ENCODE measurements around the gene TAF1C. TPM values are rescaled to one million over a fixed set of nuclear protein-coding genes. Genes with fewer than 3 reads are reported as not detected.

TAF1C gene
- 57.2 and 62.3 TPM in 2 replicates for total RNA-seq
- polyA plus RNA-seq, result 74.2 and 77.6 TPM in 2 replicates
- 18.6 and 28.5 TPM in 2 replicates for polyA plus RNA-seq (2011; cell fraction: cytosol; rRNA removed)
- 396 and 440 TPM in 2 replicates for polyA plus RNA-seq (2011; cell fraction: nucleus; rRNA removed)
- 48.3 and 61.5 TPM in 2 replicates for polyA plus RNA-seq (2012)
- polyA minus RNA-seq, result 42.9 and 60.9 TPM in 2 replicates
- 10.4 TPM for polyA minus RNA-seq (2011; cell fraction: cytosol; rRNA and poly(A)+ RNA removed)
- 81.4 and 105 TPM in 2 replicates for polyA minus RNA-seq (2011; cell fraction: nucleus; rRNA and poly(A)+ RNA removed)
- Bru-seq, nascent RNA, result percentile 63 among the genes with signal in this experiment
- BruChase-seq, experiment 1, labeled RNA remaining after a 6-hour chase, result percentile 81 among the genes with signal in this experiment
- BruChase-seq, experiment 2, labeled RNA remaining after a 2-hour chase, result percentile 83 among the genes with signal in this experiment
- long read RNA-seq, full-length matches to known transcripts, result 33 of 125 reads
- long read RNA-seq, partial matches to known transcripts, result 18 of 125 reads
- long read RNA-seq, other reads (novel, unspliced or antisense), result 74 of 125 reads

DNA sequence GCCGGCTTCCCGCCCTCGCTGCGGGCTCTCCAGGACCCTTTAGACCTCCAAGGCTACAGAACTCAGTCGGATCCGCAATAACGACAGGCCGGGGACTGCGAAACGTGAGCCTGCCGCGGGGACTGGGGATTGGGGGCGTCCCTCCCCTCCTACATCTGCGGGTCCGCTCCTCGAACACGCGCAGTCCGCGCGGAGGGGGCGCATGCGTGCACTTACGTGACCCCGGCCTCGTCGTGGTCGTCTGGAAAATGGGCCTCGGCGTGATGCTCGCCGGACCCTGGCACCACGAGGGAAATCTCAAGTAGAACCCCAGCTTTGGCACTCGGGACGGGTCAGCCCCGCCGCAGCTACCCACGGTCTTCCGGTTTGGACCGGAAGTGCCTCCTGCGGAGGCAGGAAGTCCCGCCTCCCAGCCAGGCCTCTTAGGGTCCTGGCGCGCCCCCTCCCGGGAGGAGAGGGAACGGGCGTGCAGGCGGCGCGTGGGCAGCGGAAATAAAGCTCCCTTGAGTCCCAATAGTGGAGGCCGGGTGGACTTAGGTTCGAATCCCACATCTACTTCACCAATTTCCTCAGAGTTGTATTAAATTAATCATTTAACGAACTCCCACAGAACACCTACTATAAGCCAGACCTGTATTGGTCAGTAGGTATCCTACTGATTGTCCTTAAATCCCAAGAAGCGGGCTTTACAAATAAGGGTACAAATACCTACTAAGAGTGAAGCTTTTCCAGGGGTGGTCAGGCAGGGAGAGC lies at the start of gene TAF1C:
TAF1C (minus strand) TSS at position 373 of the 753 bp plus-strand sequence. CDS start 2,069 bp downstream, outside the sequence.
- peaks cover 3 to 16% of the 10 kb centered on the region in 2 experiments for H3K36me3 ChIP-seq (ENCODE audit: control insufficient read depth in 2 of 2, extremely low read depth in 1 of 2, insufficient read depth in 2 of 2, low read length in 2 of 2)
- TSS peak; percentile 47 for BruUV-seq (replicated peaks)
- peak within 1 kb of the TSS; percentile 100 for H2AFZ ChIP-seq (ENCODE audit: low read depth, low read length)
- H3K9ac ChIP-seq (replicated peaks; ENCODE audit: extremely low read depth, insufficient read depth, low read length), result peak within 1 kb of the TSS; percentile 86
- H3K4me1 ChIP-seq (ENCODE audit: control insufficient read depth, extremely low read depth, insufficient read depth, low read length), result peaks cover 17% of the 10 kb centered on the region
- no peaks in the 10 kb centered on the region for H3K27me3 ChIP-seq (ENCODE audit: control insufficient read depth in 2 of 2, insufficient read depth in 2 of 2, low read length in 2 of 2)
- peaks cover 23% of the 10 kb centered on the region for H3K79me2 ChIP-seq (ENCODE audit: control insufficient read depth, insufficient read depth, low read length)
- H4K20me1 ChIP-seq (replicated peaks; ENCODE audit: control insufficient read depth, extremely low read depth, insufficient read depth, low read length), result no peaks in the 10 kb centered on the region
- H3K9me1 ChIP-seq (replicated peaks; ENCODE audit: control insufficient read depth, extremely low read depth, insufficient read depth, low read length), result no peaks in the 10 kb centered on the region
- dilution Hi-C loops (cut with MboI; ENCODE audit: extremely low pct_ligation_motif_present, low sequenced_read_pairs) (no loop called here), intact Hi-C loops (cut with micrococcal nuclease) (loop anchor here (1.0 to 5.0 kb wide), 5 partner anchors 10 to 234 kb away; partner anchors contain the start of genes MBTPS1 and OSGIN1)
- peak within 1 kb of the TSS; percentile 35 for H3K27ac ChIP-seq (ENCODE audit: insufficient read depth, low read depth, low read length)
- POLR2A ChIA-PET, result interaction anchor here (0.6 to 1.1 kb wide), 2 partner anchors 70 to 356 kb away, joined by 5 to 8 read pairs; partner anchors contain the start of gene MBTPS1
- peak within 1 kb of the TSS; percentile 33 for H3K4me2 ChIP-seq (ENCODE audit: insufficient read depth, low read length)
- peak within 1 kb of the TSS; percentile 76 to 95 (median 86) for H3K4me3 ChIP-seq (replicated peaks in 1 of 3; ENCODE audit: insufficient read depth in 1 of 3, low read depth in 1 of 3, low read length in 3 of 3)
- DNase-seq (ENCODE audit: low read depth, low spot score) (peak; percentile 94), FAIRE-seq (peak; percentile 94)
- no peaks in the 10 kb centered on the region for H3K9me3 ChIP-seq (replicated peaks; ENCODE audit: control insufficient read depth, insufficient read depth, low read length)
- no peak for TF ChIP-seq JUN (IDR thresholded peaks at IDR 0.05; ENCODE audit: borderline replicate concordance, insufficient read depth, insufficient read length, low read depth)
- TF ChIP-seq GATA2 (IDR thresholded peaks at IDR 0.05; ENCODE audit: insufficient read depth, insufficient read length, low read depth, low read length), result no peak
- peak; percentile 61 for TF ChIP-seq POLR2A (IDR thresholded peaks at IDR 0.05; ENCODE audit: low read depth, low read length)
- peak; percentile 98 to 99 for TF ChIP-seq CTCF (IDR thresholded peaks at IDR 0.05; ENCODE audit: extremely low read depth in 1 of 2, insufficient read depth in 1 of 2, low read depth in 1 of 2, low read length in 2 of 2)
- no peak for TF ChIP-seq MYC (IDR thresholded peaks at IDR 0.05; ENCODE audit: low read depth, low read length)
- no peak for TF ChIP-seq EZH2 (IDR thresholded peaks at IDR 0.05; ENCODE audit: borderline replicate concordance, low read depth, low read length, severe bottlenecking)
- no peak for TF ChIP-seq FOS (IDR thresholded peaks at IDR 0.05; ENCODE audit: borderline replicate concordance, insufficient read depth, low read length)
- peak; percentile 16 for TF ChIP-seq MAX (IDR thresholded peaks at IDR 0.05; ENCODE audit: insufficient read depth, insufficient read length)
- peak; percentile 77 for TF ChIP-seq POLR2AphosphoS5 (IDR thresholded peaks at IDR 0.05; ENCODE audit: insufficient read depth, low read depth, low read length)
- CTCF ChIA-PET, result interaction anchor here (0.5 to 2.2 kb wide), 50 partner anchors 8 to 363 kb away, joined by 3 to 29 read pairs (median 5); partner anchors contain the start of genes DNAAF1, HSDL1, MBTPS1 and OSGIN1

Data from endothelial cell of umbilical vein (primary cell).